OCI-LY3 (cell line): Measurements from ENCODE around the gene RSL1D1.
A peak's percentile ranks its signal among the peaks of the same experiment; 100 is the strongest.

Experiments
- H2AFZ ChIP-seq: fragments of 200-600, 300-600 bp; shearing (Covaris generic); 2 replicates; pipeline ENCODE4 v1.6.0; 2014; ENCODE audit warnings: antibody characterized with exemption, low read depth, low read length
- H3K27ac ChIP-seq: fragments of 200-600, 300-600 bp; sonication (generic); 2 replicates; pipeline ENCODE4 v1.5.1; 2014; ENCODE audit warnings: mild to moderate bottlenecking, low read length, moderate library complexity, mixed read lengths
- H3K27me3 ChIP-seq: fragments of 200-600, 300-600 bp; sonication (generic); 2 replicates; pipeline ENCODE4 v1.6.1; 2014; ENCODE audit warnings: low read depth, low read length, mixed read lengths
- H3K36me3 ChIP-seq: fragments of 200-600, 300-600 bp; sonication (generic); replicated peaks from 2 replicates; pipeline ENCODE3; 2014; ENCODE audit warnings: low read depth, low read length, mixed read lengths
- H3K4me1 ChIP-seq: fragments of 300-600, 200-600 bp; sonication (generic); 2 replicates; pipeline ENCODE4 v1.6.1; 2014; ENCODE audit warnings: low read length, mixed read lengths
- H3K4me2 ChIP-seq: fragments of 200-600, 300-600 bp; sonication (generic); 2 replicates; pipeline ENCODE4 v1.6.1; 2014; ENCODE audit warnings: low read length, mixed read lengths
- H3K4me3 ChIP-seq: fragments of 300-600, 200-600 bp; sonication (generic); 2 replicates; pipeline ENCODE4 v1.5.1; 2014; ENCODE audit warnings: antibody characterized with exemption, mild to moderate bottlenecking, low read length, moderate library complexity
- H3K79me2 ChIP-seq: fragments of 300-600, 200-600 bp; shearing (Covaris generic); 2 replicates; pipeline ENCODE4 v1.6.1; 2014; ENCODE audit warnings: mild to moderate bottlenecking, low read length, mixed read lengths
- H3K9ac ChIP-seq: fragments of 300-600, 200-600 bp; shearing (Covaris generic); 2 replicates; pipeline ENCODE4 v1.6.0; 2014; ENCODE audit warnings: mild to moderate bottlenecking, low read length, moderate library complexity
- H3K9me3 ChIP-seq: fragments of 200-600, 300-600 bp; shearing (Covaris generic); 2 replicates; pipeline ENCODE4 v1.6.1; 2014; ENCODE audit warnings: low read length, mixed read lengths; ENCODE audit not compliant: insufficient read depth
- H4K20me1 ChIP-seq: fragments of 200-600, 300-600 bp; sonication (generic); 2 replicates; pipeline ENCODE4 v1.6.1; 2016; ENCODE audit warnings: low read length, mixed read lengths; ENCODE audit not compliant: insufficient read depth
- CTCF ChIP-seq: fragments of 200-600, 300-600 bp; sonication (generic); IDR thresholded peaks from 2 replicates; pipeline ENCODE4 v1.5.1; 2014; ENCODE audit warnings: antibody characterized with exemption, low read length, low read depth
- EZH2phosphoT487 ChIP-seq: fragments of 200-600 bp; shearing (Covaris generic); IDR thresholded peaks from 2 replicates; pipeline ENCODE4 v1.6.1; 2018; ENCODE audit warnings: antibody characterized with exemption, mixed run types, low read depth

Gene RSL1D1

GRCh38 chr16:11797957-11798299 is 53.4 kb downstream of the RSL1D1 start:
- H3K27me3 ChIP-seq = no peaks in the 10 kb centered on the region
- peaks cover 50% of the 10 kb centered on the region for H3K4me1 ChIP-seq
- peak overlapping the region; percentile 98 for H3K9ac ChIP-seq
- peak overlapping the region; percentile 94 for H3K4me2 ChIP-seq
- peaks cover 37% of the 10 kb centered on the region for H3K36me3 ChIP-seq
- peaks cover 36% of the 10 kb centered on the region; the same call in 1 of the 2 replicates for H4K20me1 ChIP-seq
- peak overlapping the region; percentile 87 for H3K27ac ChIP-seq
- H3K4me3 ChIP-seq = peak overlapping the region; percentile 92
- no peaks in the 10 kb centered on the region for H3K9me3 ChIP-seq
- H3K79me2 ChIP-seq = peaks cover 81% of the 10 kb centered on the region
- TF ChIP-seq EZH2phosphoT487 (no peak), CTCF (no peak)
- no peak overlapping the region for H2AFZ ChIP-seq

- peaks cover 42% of the 10 kb centered on the region for H4K20me1 ChIP-seq
- TF ChIP-seq EZH2phosphoT487 (no peak), CTCF (peak; percentile 53)
- H3K4me3 ChIP-seq = peak within 1 kb of the TSS; percentile 92
- peaks cover 86% of the 10 kb centered on the region for H3K79me2 ChIP-seq
- peak within 1 kb of the TSS; percentile 99 for H3K9ac ChIP-seq
- H3K4me1 ChIP-seq = peaks cover 56% of the 10 kb centered on the region
- H3K36me3 ChIP-seq = peaks cover 41% of the 10 kb centered on the region
- peak within 1 kb of the TSS; percentile 94 for H3K4me2 ChIP-seq
- peak within 1 kb of the TSS; percentile 89 for H3K27ac ChIP-seq
- H2AFZ ChIP-seq = no peak within 1 kb of the TSS
- H3K27me3 ChIP-seq = no peaks in the 10 kb centered on the region
- no peaks in the 10 kb centered on the region for H3K9me3 ChIP-seq
Observed at GRCh38 chr16:11797166-11797956, 54.0 kb downstream of the RSL1D1 start, which contains the start of gene ZC3H7A. Gene ZC3H7A, minus strand, starts transcription at chr16:11797258. Its CDS starts 14,904 bp downstream, at chr16:11782354.

GRCh38 chr16:11796227-11797165 is 54.8 kb downstream of the RSL1D1 start:
- Histone ChIP-seq H3K36me3 (peaks cover 48% of the 10 kb centered on the region), H3K4me1 (peaks cover 65% of the 10 kb centered on the region), H3K27me3 (no peaks in the 10 kb centered on the region), H3K79me2 (peaks cover 93% of the 10 kb centered on the region), H3K9me3 (no peaks in the 10 kb centered on the region), H4K20me1 (peaks cover 47% of the 10 kb centered on the region), H3K27ac (peak overlapping the region; percentile 89), H3K9ac (peak overlapping the region; percentile 99), H3K4me2 (peak overlapping the region; percentile 87), H2AFZ (no peak overlapping the region), H3K4me3 (peak overlapping the region; percentile 83)
- TF ChIP-seq EZH2phosphoT487 = no peak
- TF ChIP-seq CTCF = no peak

GRCh38 chr16:11795887-11796226 is 55.5 kb downstream of the RSL1D1 start:
- H4K20me1 ChIP-seq = peaks cover 49% of the 10 kb centered on the region
- peak overlapping the region; percentile 99 for H3K9ac ChIP-seq
- peaks cover 69% of the 10 kb centered on the region for H3K4me1 ChIP-seq
- H2AFZ ChIP-seq = no peak overlapping the region
- peaks cover 49% of the 10 kb centered on the region for H3K36me3 ChIP-seq
- peaks cover 95% of the 10 kb centered on the region for H3K79me2 ChIP-seq
- TF ChIP-seq EZH2phosphoT487 (no peak), CTCF (no peak)
- peak overlapping the region; percentile 89 for H3K27ac ChIP-seq
- H3K4me2 ChIP-seq = peak overlapping the region; percentile 87
- H3K4me3 ChIP-seq = peak overlapping the region; percentile 83
- no peaks in the 10 kb centered on the region for H3K27me3 ChIP-seq
- H3K9me3 ChIP-seq = no peaks in the 10 kb centered on the region
